ENCODE measurements around the gene SHF.
"Not testable (repeated sequence)": the region's sequence is repeated elsewhere in the genome, so short reads cannot be mapped to it uniquely, and the experiment has no call there.

Gene SHF

GRCh38 chr15:45143056-45143455 lies 44.7 kb downstream of the SHF start:
- DNase-seq, result no peak

- no peak for DNase-seq
Measured at GRCh38 chr15:45141386-45141785, 46.4 kb downstream of the SHF start.

GRCh38 chr15:45140557-45141250 lies 47.1 kb downstream of the SHF start:
- DNase-seq, result no peak

GRCh38 chr15:45139770-45140169 lies 48.0 kb downstream of the SHF start:
- no peak for DNase-seq

- no peak for DNase-seq
Measured at GRCh38 chr15:45138814-45139765, 48.7 kb downstream of the SHF start.

GRCh38 chr15:45137703-45138102 lies 50.1 kb downstream of the SHF start:
- no peak for DNase-seq

GRCh38 chr15:45136378-45136764 lies 51.4 kb downstream of the SHF start:
- DNase-seq, result no peak

GRCh38 chr15:45135705-45136377 lies 51.9 kb downstream of the SHF start:
- not testable (repeated sequence) for DNase-seq

- DNase-seq, result no peak
Measured at GRCh38 chr15:45134682-45135604, 52.8 kb downstream of the SHF start.

GRCh38 chr15:45134046-45134445 lies 53.7 kb downstream of the SHF start:
- DNase-seq, result no peak

- DNase-seq, result no peak
Measured at GRCh38 chr15:45133561-45133920, 54.2 kb downstream of the SHF start.

GRCh38 chr15:45132844-45133560 lies 54.8 kb downstream of the SHF start:
- no peak for DNase-seq

GRCh38 chr15:45131510-45131909 lies 56.3 kb downstream of the SHF start:
- DNase-seq, result no peak

- no peak for DNase-seq
Measured at GRCh38 chr15:45130291-45131000, 57.3 kb downstream of the SHF start.

GRCh38 chr15:45129651-45130129 lies 58.1 kb downstream of the SHF start, which contains the start of the genes DUOX1 and DUOXA1:
DUOX1 (plus strand) TSS chr15:45129994; CDS start chr15:45131967, 1,973 bp downstream.
DUOXA1 (minus strand) TSS chr15:45129879; CDS start chr15:45123014, 6,865 bp downstream.
- peak; percentile 28 for DNase-seq

GRCh38 chr15:45128971-45129639 lies 58.7 kb downstream of the SHF start:
- no peak for DNase-seq

- DNase-seq, result peak; percentile 47
Measured at GRCh38 chr15:45126535-45127158, 61.1 kb downstream of the SHF start.

GRCh38 chr15:45123397-45123796 lies 64.4 kb downstream of the SHF start:
- DNase-seq, result no peak

GRCh38 chr15:45122719-45123118 lies 65.0 kb downstream of the SHF start:
- DNase-seq, result no peak
